Activated CD8-positive, alpha-beta T cell treated with anti-CD3 and anti-CD28 coated beads for 36 hours (primary cell): ENCODE measurements around the gene TNFSF8. TPM values are rescaled to one million over a fixed set of nuclear protein-coding genes. Genes with fewer than 3 reads are reported as not detected.

Experiments used
- ATAC-seq: fragments of 200-7000 bp; cut with Tn5 transposase; one replicate; pipeline ENCODE4 v1.10.0; 2021; ENCODE audit warnings: mild to moderate bottlenecking, moderate library complexity
- CTCF ChIA-PET: fragments of 350-600 bp; sonication (Branson Sonifier 250); formaldehyde crosslinking; loops from one replicate; lab custom pipeline; 2021; ENCODE audit warnings: antibody characterized with exemption; lab: Charles Lee
- POLR2A ChIA-PET: fragments of 350-600 bp; sonication (Branson Sonifier 250); formaldehyde crosslinking; loops from one replicate; lab custom pipeline; 2021; ENCODE audit warnings: antibody characterized with exemption; lab: Charles Lee
- DNase-seq: peaks from one replicate; pipeline ENCODE4 v3.0.0-alpha.2; 2020
- H3K27ac Mint-ChIP-seq: one replicate; pipeline ENCODE4 v1.8.0; 2021; ENCODE audit warnings: mild to moderate bottlenecking, mixed read lengths
- H3K27me3 Mint-ChIP-seq: one replicate; pipeline ENCODE4 v1.8.0; 2021; ENCODE audit warnings: mixed read lengths
- H3K36me3 Mint-ChIP-seq: one replicate; pipeline ENCODE4 v1.8.0; 2021; ENCODE audit warnings: low read depth, mixed read lengths
- H3K4me1 Mint-ChIP-seq: one replicate; pipeline ENCODE4 v1.8.0; 2021; ENCODE audit warnings: low read depth, mixed read lengths
- H3K4me3 Mint-ChIP-seq: one replicate; pipeline ENCODE4 v1.8.0; 2021; ENCODE audit warnings: mild to moderate bottlenecking, moderate library complexity, mixed read lengths
- H3K9me3 Mint-ChIP-seq: one replicate; pipeline ENCODE4 v1.8.0; 2021; ENCODE audit warnings: mixed read lengths
- CTCF ChIP-seq: fragments of 200-600 bp; IDR thresholded peaks from one replicate; pipeline ENCODE4 v1.8.0; 2022; ENCODE audit warnings: antibody characterized with exemption, mild to moderate bottlenecking
- intact Hi-C: fragments of 100-400 bp; cut with micrococcal nuclease; formaldehyde crosslinking; loops from one replicate; pipeline ENCODE4 v1.10.0; 2022
- total RNA-seq, 2 experiments: library from RNA; stranded (reverse); gene quantifications; one replicate each; pipeline ENCODE4 v1.2.3, GENCODE V29; 2021

The TNFSF8 gene
- total RNA-seq, 2 experiments from 2014 or later = 21.7 to 23.9 TPM

- Mint-ChIP-seq H3K27me3 (no peaks in the 10 kb centered on the region), H3K27ac (no peak overlapping the region), H3K4me3 (no peak overlapping the region), H3K4me1 (peaks cover 24% of the 10 kb centered on the region), H3K9me3 (peaks cover 6% of the 10 kb centered on the region), H3K36me3 (peaks cover 46% of the 10 kb centered on the region)
- DNase-seq (peak; percentile 87), ATAC-seq (peak; percentile 70)
- POLR2A ChIA-PET = interaction anchor here (0.7 to 2.0 kb wide), 11 partner anchors 9 to 208 kb away, joined by 3 to 6 read pairs (median 4); no protein-coding TSS in a partner anchor
- intact Hi-C loops = no loop called here
- CTCF ChIA-PET = interaction anchor here (0.9 to 2.9 kb wide), 15 partner anchors 8 to 217 kb away, joined by 3 to 18 read pairs (median 6); partner anchors contain the start of gene TEX48
- TF ChIP-seq CTCF = no peak
Observed at GRCh38 chr9:114898741-114899140, 31.6 kb downstream of the TNFSF8 start.

- no peak for DNase-seq
- no peak for TF ChIP-seq CTCF
- ChIA-PET POLR2A (interaction anchor here (1.0 to 2.0 kb wide), 3 partner anchors 23 to 202 kb away, joined by 3 to 6 read pairs (median 5); no protein-coding TSS in a partner anchor), CTCF (interaction anchor here (0.8 to 2.9 kb wide), 4 partner anchors 10 to 216 kb away, joined by 3 to 15 read pairs (median 8); no protein-coding TSS in a partner anchor)
- intact Hi-C loops = no loop called here
- no peak overlapping the region for H3K27ac Mint-ChIP-seq
- peaks cover 9% of the 10 kb centered on the region for H3K9me3 Mint-ChIP-seq
- H3K4me3 Mint-ChIP-seq = no peak overlapping the region
- no peak for ATAC-seq
- H3K36me3 Mint-ChIP-seq = peaks cover 38% of the 10 kb centered on the region
- H3K27me3 Mint-ChIP-seq = no peaks in the 10 kb centered on the region
- peaks cover 37% of the 10 kb centered on the region for H3K4me1 Mint-ChIP-seq
Observed at GRCh38 chr9:114897196-114897595, 33.2 kb downstream of the TNFSF8 start.

- peaks cover 32% of the 10 kb centered on the region for H3K36me3 Mint-ChIP-seq
- intact Hi-C loops = no loop called here
- no peak for TF ChIP-seq CTCF
- DNase-seq (no peak), ATAC-seq (no peak)
- H3K4me3 Mint-ChIP-seq = no peak overlapping the region
- ChIA-PET POLR2A (interaction anchor here (0.9 to 1.0 kb wide), 2 partner anchors 24 to 200 kb away, joined by 3 read pairs; no protein-coding TSS in a partner anchor), CTCF (interaction anchor here (1.0 to 3.1 kb wide), 4 partner anchors 11 to 215 kb away, joined by 3 to 11 read pairs (median 8); partner anchors contain the start of gene TEX48)
- peaks cover 11% of the 10 kb centered on the region for H3K9me3 Mint-ChIP-seq
- peaks cover 39% of the 10 kb centered on the region for H3K4me1 Mint-ChIP-seq
- peak overlapping the region; percentile 43 for H3K27ac Mint-ChIP-seq
- no peaks in the 10 kb centered on the region for H3K27me3 Mint-ChIP-seq
Observed at GRCh38 chr9:114896344-114896743, 34.0 kb downstream of the TNFSF8 start.

DNA sequence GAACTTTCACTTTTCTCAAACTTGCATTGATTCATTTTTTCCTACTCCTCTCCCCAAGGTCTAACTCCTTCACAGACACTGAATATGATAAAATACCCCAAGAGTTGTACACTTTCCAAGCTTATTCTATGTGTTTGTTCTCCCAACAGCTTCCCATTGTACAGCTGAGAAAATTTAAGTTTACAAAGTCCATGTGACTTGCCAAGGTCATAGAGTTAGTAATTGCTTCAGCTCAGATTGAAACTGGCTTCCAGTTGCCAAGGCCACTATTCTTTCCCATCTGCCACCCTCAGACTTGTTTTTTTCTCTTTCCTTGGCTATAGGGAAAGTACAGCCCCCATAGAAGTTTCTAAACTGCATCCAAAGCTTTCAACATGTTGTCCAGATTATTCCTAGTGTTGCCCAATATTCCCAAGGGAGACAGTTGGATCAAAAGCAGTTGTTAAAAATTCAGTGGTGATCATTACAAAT is 34.8 kb downstream of the TNFSF8 start:
- Mint-ChIP-seq H3K27ac (peak overlapping the region; percentile 86), H3K4me1 (peaks cover 47% of the 10 kb centered on the region), H3K4me3 (no peak overlapping the region), H3K36me3 (peaks cover 28% of the 10 kb centered on the region), H3K9me3 (peaks cover 14% of the 10 kb centered on the region), H3K27me3 (no peaks in the 10 kb centered on the region)
- DNase-seq = no peak
- ChIA-PET CTCF (interaction anchor here (1.0 to 3.1 kb wide), 7 partner anchors 11 to 215 kb away, joined by 3 to 11 read pairs (median 3); partner anchors contain the start of gene TEX48), POLR2A (interaction anchor here (0.6 to 1.4 kb wide), 7 partner anchors 12 to 208 kb away, joined by 3 to 5 read pairs (median 3); no protein-coding TSS in a partner anchor)
- TF ChIP-seq CTCF = no peak
- intact Hi-C loops = loop anchor here (2.0 kb wide), 1 partner anchor 205 kb away; no protein-coding TSS in a partner anchor
- no peak for ATAC-seq
